NT2/D1 (cell line): Measurements from ENCODE around the gene GPC6.

ENCODE experiments used
- SUZ12 ChIP-seq: IDR thresholded peaks from 2 replicates; pipeline ENCODE4 v1.6.1; 2011; ENCODE audit not compliant: insufficient read length, insufficient read depth; ENCODE audit errors: extremely low read depth
- YY1 ChIP-seq: IDR thresholded peaks from 2 replicates; pipeline ENCODE4 v1.6.1; 2011; ENCODE audit not compliant: insufficient read length, insufficient read depth
- ZNF274 ChIP-seq: IDR thresholded peaks from 2 replicates; pipeline ENCODE4 v1.6.1; 2011; ENCODE audit warnings: mild to moderate bottlenecking, low read depth, low read length

DNA sequence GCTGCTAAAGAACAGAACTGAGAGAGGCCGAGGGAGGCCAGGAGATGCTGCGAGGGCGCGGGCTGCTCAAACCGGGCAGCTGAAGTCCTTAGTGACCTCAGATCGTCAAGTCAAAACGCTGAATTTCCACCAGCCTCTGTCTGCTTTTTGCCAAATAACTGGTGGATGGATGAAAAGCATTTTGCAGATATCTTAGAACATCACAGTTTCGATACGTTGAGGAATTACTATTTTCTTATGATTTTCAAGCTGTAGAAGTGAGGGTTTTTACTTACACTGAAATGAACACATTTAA lies 2.0 kb downstream of the GPC6 start:
- no peak for TF ChIP-seq SUZ12
- TF ChIP-seq ZNF274, result no peak
- TF ChIP-seq YY1, result no peak
